Rectal smooth muscle tissue (tissue), 1 donor: ENCODE data around the gene MELTF.

ENCODE experiments used
- H3K27ac ChIP-seq: one replicate; pipeline ENCODE4 v1.7.0; 2013; ENCODE audit warnings: low read depth, low read length, inconsistent platforms
- H3K27me3 ChIP-seq: one replicate; pipeline ENCODE4 v1.7.0; 2013; ENCODE audit warnings: low read length; ENCODE audit not compliant: control insufficient read depth, insufficient read depth
- H3K36me3 ChIP-seq: one replicate; pipeline ENCODE4 v1.7.0; 2013; ENCODE audit warnings: low read length; ENCODE audit not compliant: control insufficient read depth, insufficient read depth
- H3K4me1 ChIP-seq: one replicate; pipeline ENCODE4 v1.7.0; 2013; ENCODE audit warnings: low read length; ENCODE audit not compliant: control insufficient read depth, insufficient read depth
- H3K4me3 ChIP-seq: one replicate; pipeline ENCODE4 v1.7.0; 2013; ENCODE audit warnings: low read length
- H3K9ac ChIP-seq: one replicate; pipeline ENCODE4 v1.7.0; 2013; ENCODE audit warnings: low read length

Gene MELTF

DNA sequence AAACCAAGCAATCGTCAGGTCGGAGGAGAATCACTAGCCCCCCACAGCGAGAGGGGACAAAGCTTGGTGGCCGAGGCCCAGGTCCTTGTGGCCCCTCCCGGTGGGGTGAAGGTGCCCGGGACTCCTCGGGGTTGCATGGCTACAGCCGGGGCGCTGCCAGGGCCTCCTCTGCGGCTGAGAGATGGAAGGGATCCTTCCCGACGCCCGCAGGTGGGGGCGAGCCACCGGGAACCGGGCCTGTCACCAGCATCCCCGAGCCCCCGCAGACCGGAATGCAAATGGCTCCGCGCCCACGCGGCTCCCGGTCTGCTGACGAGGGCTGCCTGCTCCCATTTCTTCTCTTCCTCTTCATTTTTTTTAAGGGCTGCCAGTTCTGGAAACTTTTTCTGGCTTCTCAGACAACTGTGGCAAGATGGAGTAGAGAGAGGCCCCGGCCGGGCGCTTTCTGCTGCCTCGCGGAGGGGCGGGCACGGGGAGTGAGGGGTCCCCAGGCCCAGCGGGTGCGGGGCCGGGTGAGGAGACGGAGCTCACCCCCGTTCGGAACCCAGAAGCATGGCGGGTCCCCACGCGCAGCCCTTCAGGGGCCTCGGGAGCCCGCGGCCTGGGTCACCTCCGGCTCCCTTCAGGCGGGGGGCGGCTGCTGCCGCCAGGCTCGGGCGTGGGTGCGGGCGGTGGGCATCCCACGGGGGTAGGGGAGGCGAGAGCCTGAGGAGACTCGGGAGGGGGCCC lies 27.5 kb downstream of the MELTF start:
- H3K36me3 ChIP-seq: no peaks in the 10 kb centered on the region
- H3K27me3 ChIP-seq: no peaks in the 10 kb centered on the region
- H3K27ac ChIP-seq: peak overlapping the region; percentile 48
- H3K4me3 ChIP-seq: peak overlapping the region; percentile 42
- H3K9ac ChIP-seq: no peak overlapping the region
- H3K4me1 ChIP-seq: no peaks in the 10 kb centered on the region

DNA sequence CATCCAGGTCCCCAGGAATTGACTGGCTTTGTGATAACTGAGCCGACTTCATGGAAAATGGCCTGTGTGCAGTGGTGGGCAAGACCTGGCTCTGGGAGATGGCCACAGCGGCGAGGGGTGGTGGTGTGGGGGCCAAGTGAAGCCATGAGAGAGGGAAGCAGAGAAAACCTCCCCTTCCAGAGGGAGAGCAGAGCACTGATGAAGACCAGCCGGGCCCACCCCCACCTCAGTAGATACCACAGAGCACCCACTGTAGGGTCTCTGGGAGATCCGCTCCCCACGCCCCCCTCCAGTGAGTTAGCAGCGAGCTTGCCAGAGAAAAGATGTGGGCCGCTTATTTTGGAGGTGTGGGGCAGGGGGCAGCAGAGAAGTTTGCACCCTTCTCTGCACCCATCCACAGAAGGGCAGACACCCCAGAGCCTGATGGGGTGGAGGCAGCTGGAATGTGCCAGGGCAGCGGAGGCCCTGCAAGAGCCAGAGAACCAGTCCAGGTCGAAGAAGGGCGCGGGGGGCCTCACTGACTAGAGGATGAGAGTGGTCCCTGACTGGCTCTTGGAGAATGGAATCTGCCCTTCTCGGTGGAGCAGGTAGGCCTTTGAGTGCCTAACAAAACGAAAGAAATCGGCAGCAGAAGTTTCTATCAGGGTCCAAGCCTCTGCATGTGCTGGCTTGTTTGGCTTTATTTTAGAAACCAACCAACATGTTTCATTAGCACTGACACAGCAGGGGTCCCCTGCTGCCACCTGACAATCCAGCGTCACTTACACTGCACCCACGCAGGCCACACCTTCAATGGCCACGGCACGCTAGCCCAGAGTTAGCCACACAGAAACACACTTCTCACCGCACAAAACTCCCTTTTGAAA lies 28.3 kb downstream of the MELTF start:
- Histone ChIP-seq H3K4me3 (no peak overlapping the region), H3K27me3 (no peaks in the 10 kb centered on the region), H3K27ac (no peak overlapping the region), H3K4me1 (no peaks in the 10 kb centered on the region), H3K9ac (no peak overlapping the region), H3K36me3 (no peaks in the 10 kb centered on the region)

DNA sequence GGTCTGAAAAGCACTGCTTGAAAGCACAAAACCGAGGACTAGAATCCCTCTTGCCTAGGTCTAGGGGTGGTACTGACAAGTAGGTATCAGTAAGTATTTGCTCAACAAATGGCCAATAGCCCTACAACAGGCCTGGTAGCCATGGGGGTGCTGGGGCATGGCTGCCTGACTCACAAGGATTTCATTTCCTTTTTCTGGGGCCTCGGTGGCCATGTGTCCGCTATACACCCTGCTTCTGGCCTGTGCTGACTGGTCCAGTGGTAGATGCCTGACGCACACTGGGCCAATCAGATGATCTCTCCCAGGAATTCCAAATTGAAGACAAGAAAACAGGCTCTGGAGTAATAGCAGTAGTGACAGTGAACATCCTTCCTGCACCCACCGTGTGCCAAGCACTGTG lies 29.4 kb downstream of the MELTF start:
- Histone ChIP-seq H3K4me1 (no peaks in the 10 kb centered on the region), H3K4me3 (no peak overlapping the region), H3K27me3 (no peaks in the 10 kb centered on the region), H3K36me3 (no peaks in the 10 kb centered on the region), H3K27ac (no peak overlapping the region), H3K9ac (no peak overlapping the region)

DNA sequence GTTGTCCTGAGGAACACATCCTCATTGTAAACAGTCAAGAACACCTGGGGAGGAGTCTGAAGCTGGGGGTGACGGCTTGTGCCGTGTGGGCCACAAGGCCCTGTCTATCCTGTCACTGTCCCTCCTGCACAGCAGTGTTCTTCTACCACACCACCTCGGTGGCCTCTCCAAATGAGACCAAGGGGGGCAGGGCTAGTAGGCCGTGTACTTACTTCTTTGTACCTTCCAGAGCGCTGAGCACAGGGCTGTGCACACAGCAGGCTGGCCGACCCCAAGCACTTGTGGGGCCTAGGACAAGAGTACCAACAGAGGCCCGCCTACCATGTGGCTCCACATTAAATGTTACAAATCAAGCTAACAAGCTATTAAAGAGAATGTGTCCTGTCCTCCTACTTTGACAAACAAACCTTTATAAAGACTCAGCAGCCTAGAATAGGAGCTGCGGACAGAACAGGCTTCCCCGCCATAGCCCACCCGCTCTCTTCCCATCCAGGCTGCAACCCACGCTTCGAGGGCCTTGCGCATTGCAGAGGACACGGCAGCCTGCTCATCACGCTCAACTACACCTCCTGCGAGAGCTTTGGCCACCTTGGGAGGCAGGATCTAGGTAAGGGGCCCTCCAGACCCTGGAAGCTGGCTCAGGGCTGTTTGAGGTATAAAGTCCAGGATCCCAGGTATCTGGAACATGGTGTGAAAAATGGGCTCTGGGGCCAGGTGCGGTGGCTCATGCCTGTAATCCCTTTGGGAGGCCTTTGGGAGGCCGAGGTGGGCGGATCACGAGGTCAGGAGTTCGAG lies 30.5 kb downstream of the MELTF start:
- H3K36me3 ChIP-seq: no peaks in the 10 kb centered on the region
- H3K27me3 ChIP-seq: no peaks in the 10 kb centered on the region
- H3K9ac ChIP-seq: no peak overlapping the region
- no peak overlapping the region for H3K4me3 ChIP-seq
- H3K27ac ChIP-seq: no peak overlapping the region
- no peaks in the 10 kb centered on the region for H3K4me1 ChIP-seq

DNA sequence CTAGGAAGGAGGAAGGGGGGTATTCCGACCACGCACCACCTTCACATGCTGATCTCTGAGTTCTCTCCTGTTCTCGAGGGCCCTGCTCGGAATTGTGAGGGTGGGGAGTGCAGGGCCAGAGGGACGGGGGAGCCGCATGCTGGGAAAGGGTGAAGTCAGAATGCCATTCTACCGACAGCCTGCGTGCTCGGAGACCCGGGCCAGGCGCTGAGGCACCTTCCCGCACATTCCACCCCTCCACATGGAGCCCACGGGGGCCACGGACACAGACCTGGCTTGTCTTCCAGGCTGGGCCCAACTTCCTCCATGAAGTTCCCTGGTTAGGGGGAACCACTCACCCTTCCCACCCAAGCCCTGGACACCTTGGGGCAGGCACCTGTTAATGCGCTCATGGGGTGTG lies 32.3 kb downstream of the MELTF start:
- Histone ChIP-seq H3K36me3 (no peaks in the 10 kb centered on the region), H3K27me3 (no peaks in the 10 kb centered on the region)

DNA sequence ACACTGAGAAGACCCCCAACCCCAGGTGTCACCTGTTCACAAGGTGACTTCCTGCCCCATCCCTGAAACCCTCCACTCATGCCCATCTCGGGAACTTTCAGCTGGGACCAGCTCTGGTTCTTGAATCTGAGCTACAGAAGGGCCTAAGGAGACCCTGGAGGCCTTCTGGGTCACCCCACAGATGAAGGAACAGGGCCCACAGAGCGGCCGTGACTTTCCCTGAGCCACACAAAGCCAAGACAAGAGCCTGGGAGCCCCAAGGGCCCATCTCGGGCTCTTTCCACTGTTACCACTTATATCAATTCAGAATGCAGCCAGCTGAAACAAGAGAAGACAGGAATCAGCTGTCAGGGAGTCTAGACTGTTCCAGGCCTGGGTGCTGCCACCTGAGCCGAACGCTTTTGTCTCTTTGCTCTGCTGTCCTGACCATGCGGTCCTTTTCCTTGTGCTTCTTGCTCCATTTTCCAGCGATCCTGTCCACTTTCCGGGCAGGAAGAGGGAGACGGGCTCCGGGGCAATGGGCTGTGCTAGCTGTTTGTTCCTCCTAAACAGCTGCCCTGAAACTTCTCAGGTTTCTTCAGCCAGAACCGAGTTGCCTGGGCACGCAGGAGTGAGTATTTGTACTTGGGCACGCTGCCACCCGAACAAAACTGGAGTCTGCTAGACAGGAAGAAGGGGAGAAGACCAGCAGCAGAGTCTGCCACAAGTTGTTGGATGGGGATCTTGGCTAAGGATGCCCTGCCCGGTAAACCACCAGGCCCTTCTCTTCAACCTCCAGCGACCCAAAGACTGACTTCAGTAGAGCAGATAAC lies 33.0 kb downstream of the MELTF start:
- Histone ChIP-seq H3K4me1 (no peaks in the 10 kb centered on the region), H3K27me3 (no peaks in the 10 kb centered on the region), H3K27ac (no peak overlapping the region), H3K9ac (no peak overlapping the region), H3K36me3 (no peaks in the 10 kb centered on the region), H3K4me3 (no peak overlapping the region)

More for the DNA sequence above, 32.3 kb downstream of the MELTF start:
- Histone ChIP-seq H3K4me1 (no peaks in the 10 kb centered on the region), H3K4me3 (no peak overlapping the region), H3K9ac (no peak overlapping the region), H3K27ac (no peak overlapping the region)

DNA sequence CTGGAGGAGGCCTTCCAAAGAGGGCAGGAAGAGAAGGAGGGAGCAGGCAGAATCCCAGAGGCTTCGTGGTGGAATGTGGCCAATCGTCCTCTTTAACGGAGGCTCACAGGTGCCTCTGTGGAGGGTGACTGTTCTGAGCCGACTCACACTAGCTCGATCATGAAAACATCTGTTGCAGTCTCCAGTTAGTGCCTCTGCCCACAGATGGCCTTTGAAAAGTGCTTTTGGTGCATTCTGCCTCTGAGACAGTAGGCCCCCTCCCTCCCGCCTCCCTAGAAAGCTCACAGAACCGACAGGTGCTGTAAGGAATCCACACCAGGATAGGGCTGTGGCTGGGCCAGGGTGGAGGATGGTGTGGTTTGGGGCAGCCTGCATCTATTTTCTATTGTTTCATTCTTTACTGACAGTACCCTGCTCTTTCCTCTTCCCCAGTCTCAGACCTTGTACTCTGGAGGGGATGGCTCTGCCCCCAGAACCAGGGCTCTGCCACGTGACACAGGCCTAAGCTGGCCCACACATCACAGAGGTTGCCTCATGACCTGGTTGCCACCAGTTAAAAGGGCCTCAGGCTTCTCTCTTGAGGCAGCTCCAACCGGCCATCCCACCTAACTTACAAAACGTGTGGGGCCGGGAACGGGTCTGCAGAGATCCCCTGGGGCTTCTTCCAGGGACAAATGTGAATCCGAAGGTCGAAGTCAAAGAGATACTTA lies 33.8 kb downstream of the MELTF start:
- Histone ChIP-seq H3K9ac (no peak overlapping the region), H3K36me3 (no peaks in the 10 kb centered on the region), H3K27me3 (no peaks in the 10 kb centered on the region), H3K27ac (no peak overlapping the region), H3K4me1 (no peaks in the 10 kb centered on the region), H3K4me3 (no peak overlapping the region)

DNA sequence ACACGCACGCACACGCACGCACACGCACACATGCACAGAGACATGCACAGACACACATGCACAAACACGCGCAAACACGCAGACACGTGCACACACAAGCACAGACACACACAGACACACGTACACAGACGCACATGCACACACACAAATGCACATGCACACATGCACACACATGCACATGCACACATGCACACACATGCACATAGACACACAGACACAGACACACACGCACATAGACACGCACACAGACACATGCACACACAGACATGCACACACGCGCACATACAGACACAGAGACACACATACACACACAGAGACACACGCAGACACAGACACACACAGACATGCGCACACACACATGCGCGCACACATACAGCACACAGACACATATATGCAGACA lies 34.6 kb downstream of the MELTF start:
- no peak overlapping the region for H3K27ac ChIP-seq
- no peak overlapping the region for H3K4me3 ChIP-seq
- no peaks in the 10 kb centered on the region for H3K27me3 ChIP-seq
- no peak overlapping the region for H3K9ac ChIP-seq
- no peaks in the 10 kb centered on the region for H3K4me1 ChIP-seq
- H3K36me3 ChIP-seq: no peaks in the 10 kb centered on the region

DNA sequence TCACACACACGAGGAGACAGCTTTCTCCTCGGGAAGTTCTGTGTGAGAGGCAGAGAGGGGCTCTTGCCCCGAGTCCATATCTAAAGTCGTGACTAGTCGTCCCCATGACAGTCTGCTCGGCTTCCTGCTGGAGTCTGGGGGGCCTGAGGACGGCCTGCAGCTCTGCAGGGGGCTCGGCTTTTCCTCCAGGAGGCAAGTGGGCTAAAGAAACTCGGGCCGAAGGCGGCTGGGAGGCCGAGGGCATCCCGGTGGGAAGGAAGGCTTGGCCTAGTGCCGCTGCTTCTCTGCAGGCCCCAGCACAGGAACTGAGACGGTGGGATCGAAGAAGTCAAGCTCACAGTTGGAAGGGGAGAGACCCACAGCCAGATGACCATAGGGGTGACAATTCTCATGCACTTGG lies 35.6 kb downstream of the MELTF start:
- H3K4me1 ChIP-seq: no peaks in the 10 kb centered on the region
- H3K27ac ChIP-seq: no peak overlapping the region
- no peaks in the 10 kb centered on the region for H3K36me3 ChIP-seq
- no peak overlapping the region for H3K4me3 ChIP-seq
- no peak overlapping the region for H3K9ac ChIP-seq
- H3K27me3 ChIP-seq: no peaks in the 10 kb centered on the region

DNA sequence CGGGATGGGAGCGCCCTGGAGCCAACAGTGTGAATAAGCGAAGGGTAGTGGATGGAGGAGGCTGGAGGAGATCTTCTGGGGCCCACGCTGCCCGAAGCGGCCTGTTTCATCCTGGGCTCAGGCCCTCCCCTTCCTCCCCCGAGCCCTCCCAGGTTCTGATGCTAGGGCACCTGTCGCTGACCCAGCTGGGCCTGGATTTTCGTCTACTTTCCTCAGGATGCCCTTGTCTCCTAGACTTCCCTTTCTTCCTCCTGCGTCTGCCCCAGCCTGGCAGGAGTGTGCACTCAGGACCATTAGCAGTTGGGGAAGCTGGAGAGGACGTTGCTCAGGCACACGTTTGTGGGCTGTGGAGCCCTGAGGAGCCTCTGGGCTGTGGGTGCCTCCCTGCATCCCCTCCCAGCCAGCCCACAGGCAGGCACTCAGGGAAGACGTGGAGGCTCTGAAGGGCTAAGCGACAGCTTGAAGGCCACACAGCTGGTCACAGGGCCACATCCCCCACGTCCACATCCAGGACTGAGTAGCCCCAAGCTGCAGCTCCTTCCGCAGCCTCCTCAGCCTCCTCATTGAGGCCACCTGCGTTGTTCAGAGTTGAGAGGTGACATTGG lies 37.1 kb downstream of the MELTF start:
- no peak overlapping the region for H3K27ac ChIP-seq
- H3K36me3 ChIP-seq: no peaks in the 10 kb centered on the region
- no peak overlapping the region for H3K9ac ChIP-seq
- H3K27me3 ChIP-seq: no peaks in the 10 kb centered on the region
- H3K4me1 ChIP-seq: no peaks in the 10 kb centered on the region
- H3K4me3 ChIP-seq: no peak overlapping the region
